Activated naive CD4-positive, alpha-beta T cell treated with anti-CD3 and anti-CD28 coated beads for 36 hours (primary cell): ENCODE results near the gene OTUD6A. TPM values are rescaled to one million over a fixed set of nuclear protein-coding genes. Genes with fewer than 3 reads are reported as not detected.

Experiments
- CTCF ChIA-PET: fragments of 350-600 bp; sonication (Branson Sonifier 250); formaldehyde crosslinking; loops from one replicate; lab custom pipeline; 2021; ENCODE audit warnings: antibody characterized with exemption; lab: Charles Lee
- DNase-seq: peaks from one replicate; pipeline ENCODE4 v3.0.0-alpha.2; 2020
- H3K27ac Mint-ChIP-seq: one replicate; pipeline ENCODE4 v1.8.0; 2021; ENCODE audit warnings: mild to moderate bottlenecking, mixed read lengths
- H3K27me3 Mint-ChIP-seq: one replicate; pipeline ENCODE4 v1.8.0; 2021; ENCODE audit warnings: low read depth, mixed read lengths
- H3K36me3 Mint-ChIP-seq: one replicate; pipeline ENCODE4 v1.8.0; 2021; ENCODE audit warnings: low read depth, mixed read lengths
- H3K4me1 Mint-ChIP-seq: one replicate; pipeline ENCODE4 v1.8.0; 2021; ENCODE audit warnings: low read depth, mixed read lengths
- H3K4me3 Mint-ChIP-seq: one replicate; pipeline ENCODE4 v1.8.0; 2021; ENCODE audit warnings: mild to moderate bottlenecking, moderate library complexity, mixed read lengths
- H3K9me3 Mint-ChIP-seq: one replicate; pipeline ENCODE4 v1.8.0; 2021; ENCODE audit warnings: mixed read lengths
- intact Hi-C: fragments of 100-400 bp; cut with micrococcal nuclease; formaldehyde crosslinking; loops from one replicate; pipeline ENCODE4 v1.15.1; 2023
- total RNA-seq, 2 experiments: library from RNA; stranded (reverse); gene quantifications; one replicate each; pipeline ENCODE4 v1.2.3, GENCODE V29; 2021

The OTUD6A gene
- total RNA-seq, 2 experiments from 2014 or later, result not detected

DNA sequence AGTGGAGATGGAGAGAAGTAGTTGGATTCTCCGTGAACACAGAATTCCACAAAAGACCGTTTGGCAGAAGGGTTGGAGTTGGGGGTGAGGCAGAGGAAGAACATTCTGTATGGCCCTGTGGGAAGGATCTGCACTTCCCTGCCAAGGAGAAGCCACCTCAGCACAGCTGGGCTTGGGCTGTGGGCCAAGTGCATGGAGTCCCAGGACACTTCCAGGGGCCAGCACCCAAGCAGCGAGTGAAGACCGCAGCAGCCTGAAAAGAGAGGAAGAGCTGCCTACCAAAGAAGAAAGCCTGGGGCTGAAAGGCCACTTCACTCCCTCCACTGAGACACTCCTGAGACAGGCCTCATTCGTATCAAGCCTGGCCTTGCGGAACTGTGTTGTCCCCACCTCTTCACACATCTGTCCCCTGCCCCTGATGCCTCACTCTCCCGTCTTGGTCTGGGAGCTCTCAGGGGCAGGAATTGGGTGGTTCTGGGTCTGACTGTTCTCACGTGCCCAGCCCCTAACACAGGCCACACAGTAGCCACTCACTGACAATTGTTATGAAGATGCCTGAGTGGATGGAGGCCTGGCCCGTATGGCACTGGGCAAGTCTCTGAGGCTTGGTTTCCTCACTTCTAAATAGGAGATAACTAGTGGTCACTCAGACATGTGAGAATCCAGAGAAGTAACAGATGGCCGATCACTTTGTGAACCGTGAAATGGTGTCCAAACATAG, 9.2 kb upstream of the OTUD6A start:
- Mint-ChIP-seq H3K4me1 (no peaks in the 10 kb centered on the region), H3K36me3 (no peaks in the 10 kb centered on the region), H3K27me3 (no peaks in the 10 kb centered on the region), H3K27ac (no peak overlapping the region), H3K4me3 (no peak overlapping the region), H3K9me3 (no peaks in the 10 kb centered on the region)
- intact Hi-C loops, result no loop called here
- DNase-seq, result no peak
- CTCF ChIA-PET, result no interaction called here

DNA sequence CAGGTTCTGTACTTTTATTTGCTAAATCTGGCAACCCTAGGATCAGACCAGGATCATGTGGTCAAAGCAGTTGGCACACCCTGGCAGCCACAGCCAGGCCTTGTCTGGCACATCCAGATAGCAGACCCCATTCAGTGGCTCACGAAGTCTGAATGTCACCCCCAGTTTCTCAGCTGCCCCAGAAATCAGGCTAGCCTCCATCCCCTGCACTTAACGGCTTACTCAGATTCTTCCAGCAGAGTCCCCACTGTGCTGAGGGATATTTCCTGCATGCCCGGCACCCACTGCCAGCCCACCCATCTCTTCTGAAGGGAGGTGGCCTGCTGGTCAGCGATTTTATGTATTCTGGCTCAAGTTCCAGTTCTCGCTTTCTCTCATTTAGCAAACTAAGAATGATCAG, 7.9 kb upstream of the OTUD6A start:
- CTCF ChIA-PET, result no interaction called here
- no peak overlapping the region for H3K27ac Mint-ChIP-seq
- intact Hi-C loops, result no loop called here
- no peak for DNase-seq
- no peaks in the 10 kb centered on the region for H3K27me3 Mint-ChIP-seq
- H3K4me3 Mint-ChIP-seq, result no peak overlapping the region
- H3K9me3 Mint-ChIP-seq, result no peaks in the 10 kb centered on the region
- H3K4me1 Mint-ChIP-seq, result no peaks in the 10 kb centered on the region
- H3K36me3 Mint-ChIP-seq, result no peaks in the 10 kb centered on the region

DNA sequence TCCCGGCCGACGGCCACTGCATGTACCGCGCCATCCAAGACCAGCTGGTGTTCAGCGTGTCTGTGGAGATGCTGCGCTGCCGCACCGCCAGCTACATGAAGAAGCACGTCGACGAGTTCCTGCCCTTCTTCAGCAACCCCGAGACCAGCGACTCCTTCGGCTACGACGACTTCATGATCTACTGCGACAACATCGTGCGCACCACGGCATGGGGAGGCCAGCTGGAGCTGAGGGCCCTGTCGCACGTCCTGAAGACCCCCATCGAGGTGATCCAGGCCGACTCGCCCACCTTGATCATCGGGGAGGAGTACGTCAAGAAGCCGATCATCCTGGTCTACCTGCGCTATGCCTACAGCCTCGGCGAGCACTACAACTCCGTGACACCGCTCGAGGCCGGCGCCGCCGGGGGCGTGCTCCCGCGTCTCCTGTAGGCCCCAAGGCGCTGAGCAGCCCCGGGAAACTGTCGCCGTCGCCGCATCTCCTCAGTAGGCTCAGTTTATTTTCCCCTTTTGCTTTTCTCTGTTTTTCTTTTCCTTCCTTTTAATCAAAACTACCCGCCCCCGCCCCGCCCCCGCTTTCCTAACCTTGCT, 799 bp downstream of the OTUD6A start:
- intact Hi-C loops, result no loop called here
- no peaks in the 10 kb centered on the region for H3K4me1 Mint-ChIP-seq
- no peak for DNase-seq
- CTCF ChIA-PET, result no interaction called here
- no peaks in the 10 kb centered on the region for H3K36me3 Mint-ChIP-seq
- no peak overlapping the region for H3K4me3 Mint-ChIP-seq
- no peaks in the 10 kb centered on the region for H3K9me3 Mint-ChIP-seq
- no peaks in the 10 kb centered on the region for H3K27me3 Mint-ChIP-seq
- no peak overlapping the region for H3K27ac Mint-ChIP-seq

- no peak for DNase-seq
- H3K9me3 Mint-ChIP-seq, result no peaks in the 10 kb centered on the region
- CTCF ChIA-PET, result no interaction called here
- no peaks in the 10 kb centered on the region for H3K36me3 Mint-ChIP-seq
- no peak overlapping the region for H3K4me3 Mint-ChIP-seq
- no peak overlapping the region for H3K27ac Mint-ChIP-seq
- H3K4me1 Mint-ChIP-seq, result no peaks in the 10 kb centered on the region
- intact Hi-C loops, result no loop called here
- H3K27me3 Mint-ChIP-seq, result no peaks in the 10 kb centered on the region
These were observed 4.4 kb downstream of the OTUD6A start for GRCh38 chrX:70066646-70067045.

- no peaks in the 10 kb centered on the region for H3K4me1 Mint-ChIP-seq
- no peak for DNase-seq
- H3K27ac Mint-ChIP-seq, result no peak overlapping the region
- H3K36me3 Mint-ChIP-seq, result no peaks in the 10 kb centered on the region
- H3K4me3 Mint-ChIP-seq, result no peak overlapping the region
- H3K9me3 Mint-ChIP-seq, result no peaks in the 10 kb centered on the region
- no peaks in the 10 kb centered on the region for H3K27me3 Mint-ChIP-seq
- CTCF ChIA-PET, result no interaction called here
- intact Hi-C loops, result no loop called here
These were observed 17.0 kb downstream of the OTUD6A start for GRCh38 chrX:70079297-70079696.

- H3K27me3 Mint-ChIP-seq, result no peaks in the 10 kb centered on the region
- H3K9me3 Mint-ChIP-seq, result no peaks in the 10 kb centered on the region
- DNase-seq, result no peak
- CTCF ChIA-PET, result interaction anchor here (0.6 kb wide), 1 partner anchor 19 kb away, joined by 3 read pairs; no protein-coding TSS in a partner anchor
- H3K36me3 Mint-ChIP-seq, result no peaks in the 10 kb centered on the region
- H3K4me3 Mint-ChIP-seq, result no peak overlapping the region
- no peaks in the 10 kb centered on the region for H3K4me1 Mint-ChIP-seq
- H3K27ac Mint-ChIP-seq, result no peak overlapping the region
- intact Hi-C loops, result no loop called here
These were observed 17.6 kb downstream of the OTUD6A start for GRCh38 chrX:70079870-70080269.

GRCh38 chrX:70082723-70083122, 20.5 kb downstream of the OTUD6A start:
- intact Hi-C loops, result no loop called here
- Mint-ChIP-seq H3K27me3 (no peaks in the 10 kb centered on the region), H3K36me3 (no peaks in the 10 kb centered on the region), H3K27ac (no peak overlapping the region), H3K9me3 (no peaks in the 10 kb centered on the region), H3K4me3 (no peak overlapping the region), H3K4me1 (no peaks in the 10 kb centered on the region)
- DNase-seq, result no peak
- CTCF ChIA-PET, result interaction anchor here (0.5 kb wide), 1 partner anchor 12 kb away, joined by 3 read pairs; no protein-coding TSS in a partner anchor

GRCh38 chrX:70084592-70085240, 22.5 kb downstream of the OTUD6A start:
- H3K36me3 Mint-ChIP-seq, result no peaks in the 10 kb centered on the region
- H3K27ac Mint-ChIP-seq, result no peak overlapping the region
- no peaks in the 10 kb centered on the region for H3K27me3 Mint-ChIP-seq
- H3K4me3 Mint-ChIP-seq, result no peak overlapping the region
- H3K9me3 Mint-ChIP-seq, result no peaks in the 10 kb centered on the region
- CTCF ChIA-PET, result interaction anchor here (1.3 kb wide), 1 partner anchor 13 kb away, joined by 3 read pairs; no protein-coding TSS in a partner anchor
- H3K4me1 Mint-ChIP-seq, result peaks cover 2% of the 10 kb centered on the region
- DNase-seq, result no peak
- intact Hi-C loops, result no loop called here

DNA sequence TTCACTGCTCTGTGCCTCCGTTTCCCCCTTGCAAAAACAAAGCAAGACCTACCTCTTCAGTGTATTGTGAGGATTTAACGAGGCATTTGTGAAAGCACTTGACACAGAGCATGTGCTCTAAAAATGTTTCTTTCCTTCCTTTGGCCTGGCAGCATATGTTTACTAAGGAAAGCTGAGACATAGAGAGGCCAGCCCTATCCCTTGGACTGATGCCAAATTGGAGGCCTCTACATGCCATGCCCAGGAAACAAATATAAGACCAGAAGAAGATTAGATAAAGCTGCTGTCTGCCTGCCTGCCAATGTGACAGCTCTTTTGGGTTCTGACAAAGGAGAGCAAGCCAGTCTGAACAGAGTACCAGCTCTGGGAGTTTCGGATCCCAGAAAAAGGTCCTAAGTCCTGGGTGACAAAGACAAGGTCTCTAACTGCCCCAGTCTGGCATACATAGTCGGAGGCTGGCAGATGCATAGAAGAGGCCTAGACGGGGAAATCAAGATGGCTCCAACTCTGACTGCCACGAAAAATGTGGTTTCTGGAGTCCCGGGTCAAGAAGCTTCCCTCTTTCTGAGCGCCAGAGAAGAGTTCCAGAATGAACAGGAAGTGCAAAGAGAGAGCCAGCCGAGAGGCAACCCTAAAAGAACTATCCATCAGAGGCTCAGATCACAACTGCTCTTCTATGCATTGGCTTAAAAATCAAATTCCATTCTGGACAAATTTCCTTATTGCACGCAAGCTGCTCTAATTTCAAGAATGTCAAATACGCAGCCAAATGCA, 25.8 kb downstream of the OTUD6A start:
- Mint-ChIP-seq H3K27me3 (no peaks in the 10 kb centered on the region), H3K4me3 (no peak overlapping the region), H3K4me1 (peaks cover 2% of the 10 kb centered on the region), H3K27ac (no peak overlapping the region), H3K9me3 (no peaks in the 10 kb centered on the region), H3K36me3 (no peaks in the 10 kb centered on the region)
- DNase-seq, result no peak
- intact Hi-C loops, result no loop called here
- CTCF ChIA-PET, result interaction anchor here (2.9 kb wide), 1 partner anchor 9 kb away, joined by 17 read pairs; no protein-coding TSS in a partner anchor

- CTCF ChIA-PET, result no interaction called here
- no peak overlapping the region for H3K4me3 Mint-ChIP-seq
These were observed 26.5 kb downstream of the OTUD6A start for GRCh38 chrX:70088751-70089150.

DNA sequence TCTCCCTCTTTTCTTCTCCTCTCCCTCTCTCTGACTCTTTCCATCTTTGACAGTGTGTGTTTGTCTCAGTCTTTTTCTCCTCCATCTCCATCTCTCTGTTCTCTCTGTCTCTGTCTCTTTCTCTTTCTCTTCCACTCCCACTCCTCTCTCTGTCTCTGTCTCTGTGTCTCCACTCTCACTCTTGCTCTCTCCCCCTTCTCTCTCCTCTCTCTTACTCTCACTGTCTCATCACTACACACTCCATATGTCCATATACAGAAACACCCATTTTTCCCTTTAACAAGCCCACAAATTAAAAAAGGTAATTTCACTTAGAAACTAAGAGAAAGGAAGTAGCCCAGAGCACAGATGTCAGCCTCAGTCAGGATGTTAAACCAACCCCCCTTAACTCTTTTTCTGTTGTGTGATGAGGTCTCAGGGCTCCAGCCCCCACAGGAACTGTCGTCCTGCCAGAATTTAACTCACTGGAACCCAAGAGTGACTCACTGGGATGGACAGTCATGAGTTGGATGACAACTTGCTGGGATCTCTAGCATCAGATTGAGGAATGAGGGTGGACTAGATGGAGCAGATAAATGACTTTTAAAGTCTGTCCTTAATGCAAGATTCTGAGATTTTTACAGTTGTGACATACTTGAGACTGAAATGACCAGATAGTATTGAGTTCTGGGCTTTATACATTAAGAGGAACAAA, 27.5 kb downstream of the OTUD6A start:
- H3K27ac Mint-ChIP-seq, result no peak overlapping the region
- no peak for DNase-seq
- CTCF ChIA-PET, result no interaction called here
- intact Hi-C loops, result loop anchor here (10.0 kb wide), 1 partner anchor 475 kb away; the partner anchor contains the start of gene EDA
- H3K9me3 Mint-ChIP-seq, result no peaks in the 10 kb centered on the region
- H3K4me1 Mint-ChIP-seq, result peaks cover 2% of the 10 kb centered on the region
- no peaks in the 10 kb centered on the region for H3K27me3 Mint-ChIP-seq
- H3K4me3 Mint-ChIP-seq, result no peak overlapping the region
- H3K36me3 Mint-ChIP-seq, result no peaks in the 10 kb centered on the region

More at GRCh38 chrX:70088751-70089150, 26.5 kb downstream of the OTUD6A start:
- H3K9me3 Mint-ChIP-seq, result no peaks in the 10 kb centered on the region
- peaks cover 2% of the 10 kb centered on the region for H3K4me1 Mint-ChIP-seq
- H3K27ac Mint-ChIP-seq, result no peak overlapping the region
- no peak for DNase-seq
- no peaks in the 10 kb centered on the region for H3K36me3 Mint-ChIP-seq
- intact Hi-C loops, result no loop called here
- H3K27me3 Mint-ChIP-seq, result no peaks in the 10 kb centered on the region

DNA sequence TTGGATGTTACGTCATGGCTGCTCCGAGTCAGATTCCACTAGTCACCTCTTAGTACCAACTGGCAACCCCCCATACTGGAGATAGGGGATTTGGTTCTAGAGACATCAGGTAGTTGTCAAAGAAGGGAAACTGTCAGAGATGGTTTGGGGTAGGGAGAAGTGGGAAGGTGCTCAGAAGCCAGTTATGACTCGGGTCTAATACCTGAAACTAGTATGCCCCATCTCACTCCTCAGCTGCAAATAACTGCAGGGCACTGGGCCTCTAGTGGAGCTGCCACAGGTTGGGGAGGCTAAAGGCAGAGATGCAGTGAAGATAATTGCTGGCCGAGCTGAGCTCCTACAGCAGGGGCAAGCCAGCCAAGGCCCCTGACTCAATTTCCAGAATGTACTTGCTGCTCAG, 30.0 kb downstream of the OTUD6A start:
- Mint-ChIP-seq H3K27ac (no peak overlapping the region), H3K4me1 (peaks cover 2% of the 10 kb centered on the region), H3K36me3 (no peaks in the 10 kb centered on the region), H3K27me3 (no peaks in the 10 kb centered on the region), H3K9me3 (no peaks in the 10 kb centered on the region), H3K4me3 (no peak overlapping the region)
- intact Hi-C loops, result loop anchor here (10.0 kb wide), 1 partner anchor 477 kb away; the partner anchor contains the start of gene EDA
- DNase-seq, result no peak
- CTCF ChIA-PET, result no interaction called here
